GM18858 (cell line): ENCODE data around the gene TGFBR1.
A peak's percentile ranks its signal among the peaks of the same experiment; 100 is the strongest.

Source experiments
- ATAC-seq: cut with Tn5 transposase; IDR thresholded peaks from one replicate; pipeline ENCODE4 v1.9.1; 2021; ENCODE audit not compliant: unreplicated experiment

Gene TGFBR1

GRCh38 chr9:99104459-99105151, at the start of gene TGFBR1:
Gene TGFBR1, plus strand, starts transcription at chr9:99105113. Its CDS starts 93 bp downstream, at chr9:99105206.
- peak; percentile 86 for ATAC-seq

DNA sequence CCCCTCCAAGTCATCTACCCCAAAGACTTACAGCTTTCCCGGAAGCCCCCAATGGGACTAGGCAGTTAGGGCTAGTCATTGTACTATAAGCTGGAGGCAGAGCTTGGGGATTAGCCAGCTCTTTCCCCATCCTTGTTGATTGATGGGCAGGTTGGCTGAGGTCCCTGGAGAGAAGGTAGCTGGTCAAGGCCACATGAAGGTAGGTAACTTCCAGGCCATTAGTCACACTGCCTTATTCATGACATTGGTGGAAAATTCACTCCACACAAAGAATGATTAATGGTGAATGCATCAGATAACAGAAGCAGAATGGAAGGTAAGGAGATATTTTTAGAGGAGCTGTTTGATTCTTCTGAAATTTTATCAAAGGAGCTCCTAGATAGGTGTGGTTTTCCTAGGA, 49.5 kb upstream of the TGFBR1 start:
- no peak for ATAC-seq

- ATAC-seq: no peak
Measured at GRCh38 chr9:99056186-99056585, 48.7 kb upstream of the TGFBR1 start.

- ATAC-seq: no peak
Measured at GRCh38 chr9:99056886-99057664, 47.8 kb upstream of the TGFBR1 start.

DNA sequence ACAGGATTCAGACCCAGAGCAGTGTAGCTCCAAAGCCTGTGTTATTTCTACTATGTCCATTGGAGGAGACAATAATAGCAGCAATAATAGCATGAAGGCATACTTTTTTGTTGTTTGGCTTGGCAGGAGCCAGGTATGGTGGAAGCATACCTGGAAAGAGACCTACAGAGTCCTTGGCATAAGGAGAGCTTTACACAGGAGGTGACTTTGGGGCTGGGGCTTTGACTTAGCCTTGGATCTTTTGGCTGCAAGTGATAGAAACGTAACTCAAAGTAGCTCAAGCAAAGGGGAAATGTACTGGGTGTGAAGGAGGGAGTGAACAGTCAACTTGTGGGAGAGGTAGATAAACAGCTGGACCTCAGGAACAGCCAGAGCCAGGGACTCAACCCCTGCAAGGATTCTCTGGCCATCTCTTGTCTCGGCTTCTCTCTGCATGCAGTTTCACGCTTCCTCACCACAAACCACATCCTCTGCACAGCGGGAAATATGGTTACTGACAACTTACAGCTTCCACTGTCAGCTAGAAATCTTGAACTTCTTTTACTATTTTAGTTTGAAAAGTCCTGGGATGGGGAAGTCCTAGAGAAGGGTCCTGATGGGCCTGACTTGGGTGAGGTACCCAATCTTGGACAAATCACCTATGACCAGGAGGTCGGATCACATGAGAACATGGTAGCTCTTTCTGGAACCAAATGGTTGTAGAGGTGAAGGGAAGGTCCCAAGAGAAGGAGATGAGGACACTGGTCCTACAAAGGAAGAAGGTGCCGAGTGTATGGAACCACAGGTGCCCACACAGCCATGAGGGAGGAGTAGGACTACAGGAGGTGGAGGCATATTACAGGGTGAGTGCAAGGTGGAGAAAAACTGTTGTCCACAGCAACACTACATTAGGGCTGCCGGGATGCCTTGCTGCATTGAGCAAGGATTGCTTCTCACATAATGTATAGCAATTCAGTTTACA, 47.0 kb upstream of the TGFBR1 start:
- peak; percentile 80 for ATAC-seq

DNA sequence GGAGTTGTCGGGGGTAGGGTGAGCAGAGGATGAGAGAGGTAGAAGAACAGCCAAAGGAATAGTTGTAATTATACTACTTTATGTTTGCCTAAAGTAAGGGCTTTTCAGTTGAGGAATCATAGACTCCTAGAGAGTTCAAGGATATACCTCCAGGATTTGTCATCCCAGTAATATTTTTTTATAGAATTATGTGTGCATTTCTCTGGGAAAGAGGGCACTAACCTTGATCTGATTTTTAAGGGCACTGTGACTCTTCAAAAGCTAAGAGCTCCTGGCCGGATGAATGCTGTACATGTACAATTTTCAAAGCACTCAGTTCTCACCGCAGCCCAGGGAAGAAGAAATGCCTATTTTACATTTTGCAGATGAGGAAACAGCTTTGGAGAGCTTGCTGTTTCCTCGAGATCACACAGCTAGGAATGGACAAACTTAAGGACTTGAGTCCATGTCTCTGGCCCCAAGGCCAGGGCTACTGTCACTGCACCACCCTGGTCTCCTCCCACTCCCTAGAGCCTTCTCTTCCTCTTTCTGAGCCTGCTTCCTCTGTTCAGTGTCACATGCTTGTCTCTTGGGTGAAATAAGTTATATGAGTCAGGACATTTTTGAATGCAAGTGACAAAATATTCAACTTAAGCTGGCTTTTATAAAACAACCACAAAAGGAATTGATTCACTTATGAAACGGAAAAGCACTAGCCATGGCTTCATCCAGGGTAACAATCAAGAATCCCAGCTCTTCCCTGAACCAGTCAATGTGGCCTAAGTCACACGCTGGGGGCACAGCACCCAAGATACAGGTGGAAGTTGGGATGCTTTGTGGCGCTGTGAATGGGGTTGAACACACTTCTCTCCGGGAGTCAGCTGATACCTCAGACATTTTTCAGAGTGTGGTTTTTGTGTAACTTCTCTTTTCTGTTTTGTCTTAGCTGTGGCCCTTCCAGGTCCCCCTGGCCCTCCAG, 45.7 kb upstream of the TGFBR1 start:
- peak; percentile 60 for ATAC-seq

DNA sequence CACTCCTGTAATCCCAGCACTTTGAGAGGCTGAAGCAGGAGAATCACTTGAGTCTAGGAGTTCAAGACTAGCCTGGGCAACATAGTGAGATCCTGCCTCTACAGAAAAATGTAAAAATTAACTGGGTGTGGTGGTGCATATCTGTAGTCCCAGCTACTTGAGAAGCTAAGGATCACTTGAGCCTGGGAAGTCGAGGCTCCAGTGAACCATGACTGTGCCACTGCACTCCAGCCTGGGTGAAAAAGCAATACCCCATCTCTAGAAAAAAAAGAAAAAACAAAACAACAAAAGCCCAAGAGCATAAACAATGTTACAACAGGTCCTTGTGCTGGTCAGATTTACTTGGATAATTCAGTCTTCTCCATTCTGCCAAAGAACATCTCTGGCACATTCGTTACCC, 44.3 kb upstream of the TGFBR1 start:
- ATAC-seq: no peak

GRCh38 chr9:99062549-99062948, 42.4 kb upstream of the TGFBR1 start:
- ATAC-seq: no peak

DNA sequence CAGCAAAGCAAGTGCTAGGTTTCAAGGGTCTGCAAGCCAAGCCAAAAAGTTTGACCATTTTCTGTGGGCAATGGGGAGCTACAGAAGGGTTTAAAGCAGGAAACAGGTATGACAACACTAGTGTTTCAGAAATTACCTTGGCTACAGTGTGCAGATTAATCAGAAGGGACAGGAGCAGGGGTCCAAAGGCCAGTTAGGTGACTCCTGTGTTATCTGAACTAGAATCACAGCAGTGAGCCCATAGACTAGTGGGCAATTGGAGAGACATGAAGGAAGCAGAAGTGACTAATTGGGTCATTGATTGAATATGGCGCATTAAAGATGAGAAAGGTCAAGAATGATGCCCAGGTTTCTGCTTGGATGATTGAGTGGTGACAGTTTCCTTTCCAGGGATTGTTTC, 41.4 kb upstream of the TGFBR1 start:
- ATAC-seq: no peak

DNA sequence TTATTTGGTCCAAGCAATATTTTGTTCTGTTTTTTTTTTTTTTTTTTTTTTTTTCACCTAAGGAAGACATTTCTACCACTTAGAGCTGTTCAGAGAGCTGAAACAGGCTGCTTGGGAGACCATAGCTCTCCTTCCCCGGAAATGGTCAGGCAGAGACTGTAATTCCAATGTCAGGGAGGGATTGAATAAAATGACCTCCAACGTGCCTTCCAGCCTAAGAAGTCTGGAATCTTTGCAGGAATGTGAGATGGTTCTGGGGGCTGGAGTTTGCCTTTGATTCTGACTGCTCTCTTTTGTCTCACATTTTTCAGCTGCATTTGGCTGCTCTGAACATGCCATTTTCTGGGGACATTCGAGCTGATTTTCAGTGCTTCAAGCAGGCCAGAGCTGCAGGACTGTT, 38.3 kb upstream of the TGFBR1 start:
- ATAC-seq: no peak

- no peak for ATAC-seq
Measured at GRCh38 chr9:99069075-99069474, 35.8 kb upstream of the TGFBR1 start.

- no peak for ATAC-seq
Measured at GRCh38 chr9:99069546-99069945, 35.4 kb upstream of the TGFBR1 start.

DNA sequence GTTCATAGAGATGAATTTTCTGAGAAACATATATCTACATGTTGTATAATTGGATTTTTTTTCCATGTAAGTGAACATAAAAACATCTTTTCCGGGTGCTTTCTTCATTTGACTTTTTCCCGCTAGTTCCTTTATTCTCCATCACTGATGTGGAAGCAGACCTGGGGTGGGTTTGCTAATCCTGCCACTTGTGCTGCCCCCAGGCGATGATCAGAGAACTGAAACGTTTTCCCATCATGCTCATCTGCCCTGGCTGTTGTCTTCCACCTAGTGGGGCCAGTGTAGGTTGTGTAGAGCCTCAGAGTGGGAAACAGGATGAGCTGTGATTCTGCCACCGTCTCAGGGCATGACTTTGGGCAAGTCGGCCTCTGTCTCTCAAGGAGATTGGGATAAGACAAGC, 34.2 kb upstream of the TGFBR1 start:
- ATAC-seq: no peak

- no peak for ATAC-seq
Measured at GRCh38 chr9:99071313-99072039, 33.4 kb upstream of the TGFBR1 start.

- no peak for ATAC-seq
Measured at GRCh38 chr9:99072040-99072394, 32.9 kb upstream of the TGFBR1 start.

DNA sequence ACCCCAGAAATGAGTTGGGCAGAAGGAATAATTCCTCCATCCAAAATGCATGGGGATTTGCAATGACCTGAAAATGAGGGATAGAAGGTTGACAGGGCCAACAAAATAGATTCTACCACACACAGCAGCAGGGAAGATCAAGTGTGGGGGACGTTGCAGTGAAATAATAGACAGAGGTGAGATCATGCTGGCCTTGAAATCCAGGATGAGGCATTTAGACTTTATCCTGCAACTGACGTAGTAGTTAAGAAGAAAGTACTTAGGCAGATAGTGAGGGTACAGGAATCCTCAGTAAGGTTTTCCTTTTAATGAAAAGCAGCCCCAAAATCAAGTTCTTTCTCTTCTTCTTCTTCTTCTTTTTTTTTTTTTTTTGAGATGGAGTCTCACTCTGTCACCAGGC, 31.6 kb upstream of the TGFBR1 start:
- no peak for ATAC-seq

DNA sequence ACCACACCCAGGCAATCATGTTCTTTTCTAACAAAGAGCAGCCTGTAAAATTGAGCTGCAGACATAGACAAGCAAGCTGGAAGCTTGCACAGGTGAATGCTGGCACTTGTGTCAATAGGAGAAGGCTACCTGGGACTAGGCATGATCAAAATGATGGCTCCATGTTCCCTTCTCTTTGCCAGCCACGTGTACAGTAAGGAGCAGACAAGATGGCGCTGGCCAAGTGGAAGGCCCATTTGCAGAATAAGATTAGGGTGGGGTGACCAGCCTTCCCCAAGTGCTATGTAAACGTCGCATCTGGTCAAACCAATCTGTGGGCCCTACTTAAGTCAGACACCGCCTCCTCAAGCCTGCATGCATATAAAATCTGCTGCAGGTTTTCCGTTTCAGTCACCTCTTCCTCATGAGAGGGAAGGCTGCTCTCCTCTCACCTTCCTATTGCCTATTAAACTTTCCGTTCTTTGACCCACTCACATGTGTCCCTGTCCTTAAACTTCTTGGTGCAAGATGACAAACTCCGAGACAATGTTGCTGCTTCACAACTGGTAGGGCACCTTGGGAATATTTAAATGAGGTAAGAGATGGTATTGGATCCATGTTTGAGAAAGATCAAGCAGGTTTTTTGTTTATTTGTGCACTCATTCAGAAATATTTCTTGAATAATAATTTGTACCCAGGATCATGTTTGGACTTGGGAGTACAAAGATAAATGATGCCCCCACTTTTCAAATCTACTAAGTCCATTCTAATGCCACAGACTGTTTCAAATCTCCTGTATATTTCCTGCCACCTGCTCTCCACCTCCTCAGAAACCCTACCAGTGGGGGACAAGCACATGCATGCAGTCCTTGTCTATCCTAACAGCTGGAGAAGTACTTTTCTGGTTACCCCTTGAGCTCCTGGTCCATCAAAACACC, 30.7 kb upstream of the TGFBR1 start:
- ATAC-seq: no peak

DNA sequence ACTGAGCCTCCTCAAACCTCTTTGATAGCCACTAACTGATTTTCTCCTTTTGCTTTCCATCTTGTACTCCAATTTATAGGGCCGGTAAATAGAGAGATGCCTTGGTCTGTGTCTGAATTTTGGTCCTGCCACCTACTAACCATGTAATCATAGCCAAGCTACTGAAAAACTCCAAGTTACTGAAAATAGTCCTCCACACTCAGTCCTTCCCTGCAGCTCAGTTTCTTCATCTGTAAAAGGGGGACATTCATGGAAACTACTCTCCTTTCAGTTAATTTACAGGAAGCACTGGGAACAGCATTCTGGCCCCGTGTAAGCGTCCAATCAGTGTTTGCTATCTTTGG, 30.0 kb upstream of the TGFBR1 start:
- no peak for ATAC-seq
